ENCODE measurements around the gene IFT80.

GRCh38 chr3:160437083-160437455, 38.0 kb upstream of the IFT80 start:
- TF ChIP-seq CTCF (IDR thresholded peaks at IDR 0.05; ENCODE audit: insufficient read depth, low read length, poor library complexity, severe bottlenecking) (no peak), EZH2phosphoT487 (conservative IDR thresholded peaks at IDR 0.05; ENCODE audit: low read length) (no peak)
